DOHH2 (cell line): ENCODE measurements around the gene DHDDS.

Experiments used
- H3F3A ChIP-seq: fragments of 200-600 bp; sonication (generic), shearing (Covaris generic); 2 replicates; pipeline ENCODE4 v1.6.0; 2016; ENCODE audit warnings: antibody characterized with exemption, mild to moderate bottlenecking; ENCODE audit not compliant: control insufficient read depth, insufficient read depth
- H3K27ac ChIP-seq: fragments of 200-600 bp; sonication (generic); 2 replicates; pipeline ENCODE4 v1.5.1; 2014; ENCODE audit warnings: low read depth, mild to moderate bottlenecking, low read length, moderate library complexity
- H3K27me3 ChIP-seq: fragments of 200-600 bp; sonication (generic); 2 replicates; pipeline ENCODE4 v1.6.1; 2014; ENCODE audit warnings: mild to moderate bottlenecking, low read length, mixed read lengths; ENCODE audit not compliant: control insufficient read depth
- H3K36me3 ChIP-seq: fragments of 200-600 bp; sonication (generic); 2 replicates; pipeline ENCODE4 v1.6.1; 2014; ENCODE audit warnings: mild to moderate bottlenecking, low read length, moderate library complexity, mixed read lengths; ENCODE audit not compliant: control insufficient read depth
- H3K4me1 ChIP-seq: fragments of 200-600 bp; sonication (generic); 2 replicates; pipeline ENCODE4 v1.6.1; 2014; ENCODE audit warnings: mild to moderate bottlenecking, low read length, mixed read lengths; ENCODE audit not compliant: control insufficient read depth
- H3K4me2 ChIP-seq: fragments of 200-600 bp; sonication (generic); 2 replicates; pipeline ENCODE4 v1.6.0; 2014; ENCODE audit warnings: mild to moderate bottlenecking, low read length, moderate library complexity
- H3K4me3 ChIP-seq: fragments of 200-600 bp; sonication (generic); 2 replicates; pipeline ENCODE4 v1.5.1; 2014; ENCODE audit warnings: mild to moderate bottlenecking, low read length, mixed read lengths
- H3K79me2 ChIP-seq: fragments of 200-600 bp; sonication (generic); 2 replicates; pipeline ENCODE4 v1.6.1; 2014; ENCODE audit warnings: mild to moderate bottlenecking, low read length, mixed read lengths; ENCODE audit not compliant: control insufficient read depth
- H3K9me2 ChIP-seq: fragments of 200-600 bp; sonication (generic); replicated peaks from 2 replicates; pipeline ENCODE4 v1.6.1; 2014; ENCODE audit warnings: mild to moderate bottlenecking, low read length, mixed read lengths; ENCODE audit not compliant: control insufficient read depth
- H3K9me3 ChIP-seq: fragments of 200-600 bp; sonication (generic); 2 replicates; pipeline ENCODE4 v1.6.1; 2014; ENCODE audit warnings: antibody characterized with exemption, low read length, mixed read lengths; ENCODE audit not compliant: control insufficient read depth, insufficient read depth
- H4K20me1 ChIP-seq: fragments of 200-600 bp; sonication (generic); 2 replicates; pipeline ENCODE4 v1.6.0; 2014; ENCODE audit warnings: low read depth, mild to moderate bottlenecking, antibody characterized with exemption, low read length, moderate library complexity; ENCODE audit not compliant: control insufficient read depth, insufficient read depth
- EZH2phosphoT487 ChIP-seq: fragments of 200-600 bp; sonication (generic); IDR thresholded peaks from 2 replicates; pipeline ENCODE4 v1.6.1; 2017; ENCODE audit warnings: borderline replicate concordance, mild to moderate bottlenecking, antibody characterized with exemption, low read length, moderate library complexity, mixed read lengths
- TF ChIP-seq, protein P1 (sequence below): fragments of 200-600 bp; sonication (generic); IDR thresholded peaks from one replicate; pipeline ENCODE4 v1.5.1; 2014; ENCODE audit warnings: antibody characterized with exemption, mild to moderate bottlenecking, low read depth, low read length; ENCODE audit not compliant: poor library complexity, severe bottlenecking

The DHDDS gene

GRCh38 chr1:26409191-26409807 is 22.8 kb upstream of the DHDDS start:
- Histone ChIP-seq H3K4me1 (peaks cover 15% of the 10 kb centered on the region), H3F3A (no peaks in the 10 kb centered on the region), H4K20me1 (no peaks in the 10 kb centered on the region), H3K36me3 (no peaks in the 10 kb centered on the region), H3K9me2 (no peaks in the 10 kb centered on the region), H3K4me3 (peak overlapping the region; percentile 29), H3K27ac (no peak overlapping the region), H3K9me3 (no peaks in the 10 kb centered on the region), H3K4me2 (peak overlapping the region; percentile 50), H3K79me2 (no peaks in the 10 kb centered on the region), H3K27me3 (peaks cover 66% of the 10 kb centered on the region)
- TF ChIP-seq, protein P1, sequence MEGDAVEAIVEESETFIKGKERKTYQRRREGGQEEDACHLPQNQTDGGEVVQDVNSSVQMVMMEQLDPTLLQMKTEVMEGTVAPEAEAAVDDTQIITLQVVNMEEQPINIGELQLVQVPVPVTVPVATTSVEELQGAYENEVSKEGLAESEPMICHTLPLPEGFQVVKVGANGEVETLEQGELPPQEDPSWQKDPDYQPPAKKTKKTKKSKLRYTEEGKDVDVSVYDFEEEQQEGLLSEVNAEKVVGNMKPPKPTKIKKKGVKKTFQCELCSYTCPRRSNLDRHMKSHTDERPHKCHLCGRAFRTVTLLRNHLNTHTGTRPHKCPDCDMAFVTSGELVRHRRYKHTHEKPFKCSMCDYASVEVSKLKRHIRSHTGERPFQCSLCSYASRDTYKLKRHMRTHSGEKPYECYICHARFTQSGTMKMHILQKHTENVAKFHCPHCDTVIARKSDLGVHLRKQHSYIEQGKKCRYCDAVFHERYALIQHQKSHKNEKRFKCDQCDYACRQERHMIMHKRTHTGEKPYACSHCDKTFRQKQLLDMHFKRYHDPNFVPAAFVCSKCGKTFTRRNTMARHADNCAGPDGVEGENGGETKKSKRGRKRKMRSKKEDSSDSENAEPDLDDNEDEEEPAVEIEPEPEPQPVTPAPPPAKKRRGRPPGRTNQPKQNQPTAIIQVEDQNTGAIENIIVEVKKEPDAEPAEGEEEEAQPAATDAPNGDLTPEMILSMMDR: no peak
- TF ChIP-seq EZH2phosphoT487: no peak

DNA sequence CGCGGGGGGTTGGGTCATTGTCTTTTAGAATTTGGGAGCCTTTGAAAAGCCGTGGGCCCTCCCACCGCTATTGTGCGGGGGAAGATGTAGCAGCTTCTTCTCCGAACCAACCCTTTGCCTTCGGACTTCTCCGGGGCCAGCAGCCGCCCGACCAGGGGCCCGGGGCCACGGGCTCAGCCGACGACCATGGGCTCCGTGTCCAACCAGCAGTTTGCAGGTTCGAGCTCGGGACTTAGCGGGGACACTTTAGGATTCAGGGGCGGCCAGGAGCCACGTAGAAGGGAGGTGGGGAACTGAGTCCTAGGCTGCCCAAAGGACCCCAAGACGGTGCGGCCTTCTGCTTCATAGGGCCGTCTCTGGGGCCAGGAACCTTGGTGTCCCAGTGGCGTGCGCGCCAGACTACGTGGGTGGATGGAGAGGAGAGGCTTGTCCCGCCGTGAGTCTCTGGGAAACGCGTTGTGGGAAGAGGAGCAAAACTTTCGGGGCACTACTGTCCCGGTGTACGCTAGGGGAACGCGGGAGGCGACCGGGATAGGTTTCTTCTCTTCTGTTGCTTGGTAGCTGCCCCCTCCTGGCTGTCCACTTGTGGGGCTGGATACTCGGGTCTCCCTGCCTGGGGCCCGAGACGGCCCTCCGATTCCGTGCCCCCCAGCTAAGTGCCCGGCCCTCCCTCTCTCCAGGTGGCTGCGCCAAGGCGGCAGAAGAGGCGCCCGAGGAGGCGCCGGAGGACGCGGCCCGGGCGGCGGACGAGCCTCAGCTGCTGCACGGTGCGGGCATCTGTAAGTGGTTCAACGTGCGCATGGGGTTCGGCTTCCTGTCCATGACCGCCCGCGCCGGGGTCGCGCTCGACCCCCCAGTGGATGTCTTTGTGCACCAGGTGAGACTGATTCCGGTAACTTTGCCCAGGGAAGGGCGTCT is 21.2 kb upstream of the DHDDS start, which contains the start of gene LIN28A:
TSS of gene LIN28A (plus strand) at position 112 of the 918 bp plus-strand sequence. CDS start at position 187, 75 bp downstream.
- peaks cover 15% of the 10 kb centered on the region for H3K4me1 ChIP-seq
- no peak within 1 kb of the TSS for H3K27ac ChIP-seq
- H3K9me3 ChIP-seq: no peaks in the 10 kb centered on the region
- H3K36me3 ChIP-seq: no peaks in the 10 kb centered on the region
- TF ChIP-seq, protein P1: no peak
- TF ChIP-seq EZH2phosphoT487: no peak
- no peaks in the 10 kb centered on the region for H3K79me2 ChIP-seq
- peak within 1 kb of the TSS; percentile 50; the same call in 1 of the 2 replicates for H3K4me2 ChIP-seq
- H4K20me1 ChIP-seq: no peaks in the 10 kb centered on the region
- H3K4me3 ChIP-seq: no peak within 1 kb of the TSS
- no peaks in the 10 kb centered on the region for H3K9me2 ChIP-seq
- no peaks in the 10 kb centered on the region for H3F3A ChIP-seq
- peaks cover 76% of the 10 kb centered on the region for H3K27me3 ChIP-seq

- Histone ChIP-seq H4K20me1 (no peaks in the 10 kb centered on the region), H3K9me3 (no peaks in the 10 kb centered on the region), H3K4me2 (no peak overlapping the region), H3K4me3 (no peak overlapping the region), H3K4me1 (peaks cover 15% of the 10 kb centered on the region), H3K79me2 (no peaks in the 10 kb centered on the region), H3F3A (no peaks in the 10 kb centered on the region), H3K27ac (no peak overlapping the region), H3K9me2 (no peaks in the 10 kb centered on the region), H3K36me3 (no peaks in the 10 kb centered on the region), H3K27me3 (peaks cover 75% of the 10 kb centered on the region)
- no peak for TF ChIP-seq EZH2phosphoT487
- TF ChIP-seq, protein P1: no peak
Observed at GRCh38 chr1:26411624-26412074, 20.5 kb upstream of the DHDDS start.
